CD14-positive monocyte (primary cell): Measurements from ENCODE around the gene DUSP3. TPM values are rescaled to one million over a fixed set of nuclear protein-coding genes. Genes with fewer than 3 reads are reported as not detected.

Experiments
- DNase-seq, 3 donors: peaks; one replicate each; pipeline ENCODE4 v3.0.0-alpha.2; 2011 to 2022
- H2AFZ ChIP-seq: 2 replicates; pipeline ENCODE4 v1.6.0; 2012; ENCODE audit warnings: mild to moderate bottlenecking, low read depth, low read length, inconsistent platforms; ENCODE audit not compliant: insufficient read depth, poor library complexity, severe bottlenecking
- H3K27ac ChIP-seq, 2 donors: 1 replicate in 1 of 2; 2 replicates in 1 of 2; pipeline ENCODE4 v1.5.1; 2012 to 2013; ENCODE audit warnings: low read length in 2 of 2, control low read depth in 1 of 2, inconsistent platforms in 1 of 2, low read depth in 1 of 2, mild to moderate bottlenecking in 1 of 2
- H3K27me3 ChIP-seq, 2 donors: one replicate each; pipeline versions ENCODE4 v1.6.0 to v1.6.1; 2011 to 2013; ENCODE audit warnings: low read length in 2 of 2; ENCODE audit not compliant: control insufficient read depth in 2 of 2, insufficient read depth in 2 of 2
- H3K36me3 ChIP-seq, 2 donors: replicated peaks in 1 of 2; 1 replicate in 1 of 2; 2 replicates in 1 of 2; pipeline versions ENCODE4 v1.5.1 to v1.6.1; 2012 to 2013; ENCODE audit warnings: low read length in 2 of 2, control low read depth in 1 of 2, inconsistent platforms in 1 of 2, mild to moderate bottlenecking in 1 of 2; ENCODE audit not compliant: insufficient read depth in 2 of 2, control insufficient read depth in 1 of 2
- H3K4me1 ChIP-seq, 2 donors: 1 replicate in 1 of 2; 2 replicates in 1 of 2; pipeline versions ENCODE4 v1.5.1 to v1.6.1; 2012 to 2013; ENCODE audit warnings: low read length in 2 of 2, control low read depth in 1 of 2, inconsistent platforms in 1 of 2, mild to moderate bottlenecking in 1 of 2, moderate library complexity in 1 of 2; ENCODE audit not compliant: insufficient read depth in 2 of 2, control insufficient read depth in 1 of 2
- H3K4me2 ChIP-seq: replicated peaks from 2 replicates; pipeline ENCODE3; 2012; ENCODE audit warnings: low read length, moderate library complexity, mild to moderate bottlenecking; ENCODE audit not compliant: poor library complexity, severe bottlenecking; ENCODE audit errors: extremely low read depth
- H3K4me3 ChIP-seq, 3 experiments: fragments of 200-600 bp in 1 of 3; sonication (generic) in 1 of 3; replicated peaks in 1 of 3; 1 replicate in 2 of 3; 2 replicates in 1 of 3; pipeline ENCODE4 v1.5.1; 2011 to 2013; ENCODE audit warnings: low read length in 3 of 3, mild to moderate bottlenecking in 3 of 3, control low read depth in 2 of 3, low read depth in 2 of 3, inconsistent platforms in 1 of 3, moderate library complexity in 1 of 3
- H3K79me2 ChIP-seq: 2 replicates; pipeline ENCODE4 v1.6.0; 2012; ENCODE audit warnings: mild to moderate bottlenecking, control low read depth, inconsistent platforms, low read length, moderate library complexity; ENCODE audit not compliant: insufficient read depth
- H3K9ac ChIP-seq: 2 replicates; pipeline ENCODE4 v1.6.0; 2017; ENCODE audit warnings: low read length, mild to moderate bottlenecking; ENCODE audit not compliant: insufficient read depth, poor library complexity, severe bottlenecking
- H3K9me3 ChIP-seq, 2 donors: replicated peaks in 1 of 2; 1 replicate in 1 of 2; 2 replicates in 1 of 2; pipeline versions ENCODE4 v1.5.1 to v1.6.1; 2012 to 2013; ENCODE audit warnings: low read length in 2 of 2, control low read depth in 1 of 2; ENCODE audit not compliant: control insufficient read depth in 1 of 2, insufficient read depth in 1 of 2
- H4K20me1 ChIP-seq: 2 replicates; pipeline ENCODE4 v1.6.0; 2012; ENCODE audit warnings: mild to moderate bottlenecking, low read length, control low read depth, moderate library complexity; ENCODE audit not compliant: insufficient read depth
- H3K27ac Mint-ChIP-seq, 7 donors: one replicate each; pipeline ENCODE4 v1.8.0; 2020; ENCODE audit warnings: mild to moderate bottlenecking in 7 of 7, mixed read lengths in 7 of 7, moderate library complexity in 6 of 7, inconsistent platforms in 2 of 7
- H3K27me3 Mint-ChIP-seq, 3 donors: one replicate each; pipeline ENCODE4 v1.8.0; 2021 to 2022; ENCODE audit warnings: low read depth in 3 of 3, mild to moderate bottlenecking in 3 of 3, mixed read lengths in 3 of 3, moderate library complexity in 3 of 3, inconsistent platforms in 1 of 3
- H3K36me3 Mint-ChIP-seq, 2 donors: one replicate each; pipeline ENCODE4 v1.8.0; 2020; ENCODE audit warnings: mixed read lengths in 2 of 2, inconsistent platforms in 1 of 2, mild to moderate bottlenecking in 1 of 2
- H3K4me1 Mint-ChIP-seq: one replicate; pipeline ENCODE4 v1.8.0; 2020; ENCODE audit warnings: mild to moderate bottlenecking, mixed read lengths
- H3K4me3 Mint-ChIP-seq, 2 donors: one replicate each; pipeline ENCODE4 v1.8.0; 2020; ENCODE audit warnings: mild to moderate bottlenecking in 2 of 2, mixed read lengths in 2 of 2, moderate library complexity in 1 of 2
- H3K9me3 Mint-ChIP-seq, 7 donors: one replicate each; pipeline ENCODE4 v1.8.0; 2020 to 2022; ENCODE audit warnings: mixed read lengths in 7 of 7, mild to moderate bottlenecking in 6 of 7, moderate library complexity in 6 of 7, inconsistent platforms in 2 of 7
- WGBS: methylation state at CpG from one replicate; pipeline ENCODE4 v1.1.5; 2013; ENCODE audit warnings: missing lambda C conversion rate; ENCODE audit not compliant: insufficient coverage; 5-methylcytosine and 5-hydroxymethylcytosine counted together
- intact Hi-C, 2 donors: fragments of 100-400 bp; cut with micrococcal nuclease; formaldehyde crosslinking; loops; one replicate each; pipeline versions ENCODE4 v1.15.0 to v1.15.1; 2023
- polyA plus RNA-seq, 3 donors: library from polyadenylated mRNA; depleted of rRNA in 1 of 3; unstranded in 2 of 3; stranded (reverse) in 1 of 3; fragments of 300-500 nt in 2 of 3; fragments of >200 nt in 1 of 3; fragmentation: Illumina TruSeq in 2 of 3; gene quantifications; 1 replicate in 2 of 3; 2 replicates in 1 of 3; pipeline ENCODE4 v1.2.3, GENCODE V29; 2012 to 2021
- TF ChIP-seq, protein P1 (sequence below): fragments of 200-600 bp; IDR thresholded peaks from one replicate; pipeline ENCODE4 v1.8.0; 2022; ENCODE audit warnings: antibody characterized with exemption, mild to moderate bottlenecking

DUSP3 gene
- polyA plus RNA-seq, 3 donors = 36.7 to 78.5 (median 58.9) TPM

DNA sequence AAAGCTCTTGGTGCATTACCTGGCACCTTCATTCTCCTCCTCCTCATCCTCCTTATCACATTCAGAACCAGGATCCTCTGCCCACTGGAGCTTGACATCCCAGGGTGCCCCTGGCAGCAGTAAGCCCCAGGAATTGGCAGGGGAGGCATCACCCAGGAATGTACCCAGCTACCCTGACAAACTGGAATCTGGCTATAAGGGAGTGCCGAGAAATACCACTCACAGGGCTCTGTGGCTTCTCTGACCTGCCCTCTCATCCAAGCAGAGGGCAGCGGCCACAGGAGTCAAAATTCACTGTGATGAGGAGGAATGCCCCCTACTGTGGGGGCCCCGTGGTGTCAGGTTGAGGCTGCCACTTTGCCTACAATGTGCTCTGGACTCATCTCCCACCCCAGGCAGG lies 34.6 kb upstream of the DUSP3 start:
- Mint-ChIP-seq H3K27ac (no peak overlapping the region), H3K4me1 (peaks cover 14% of the 10 kb centered on the region), H3K27me3 (peaks cover 0 to 3% (median 2%) of the 10 kb centered on the region in 3 donors), H3K9me3 (peaks cover 0 to 2% (median 0%) of the 10 kb centered on the region in 7 donors), H3K36me3 (peaks cover 0 to 3% of the 10 kb centered on the region in 2 donors), H3K4me3 (no peak overlapping the region)
- H3K9ac ChIP-seq = no peak overlapping the region
- H3K4me2 ChIP-seq = no peak overlapping the region
- H4K20me1 ChIP-seq = no peaks in the 10 kb centered on the region
- no peak overlapping the region for H2AFZ ChIP-seq
- TF ChIP-seq, protein P1, sequence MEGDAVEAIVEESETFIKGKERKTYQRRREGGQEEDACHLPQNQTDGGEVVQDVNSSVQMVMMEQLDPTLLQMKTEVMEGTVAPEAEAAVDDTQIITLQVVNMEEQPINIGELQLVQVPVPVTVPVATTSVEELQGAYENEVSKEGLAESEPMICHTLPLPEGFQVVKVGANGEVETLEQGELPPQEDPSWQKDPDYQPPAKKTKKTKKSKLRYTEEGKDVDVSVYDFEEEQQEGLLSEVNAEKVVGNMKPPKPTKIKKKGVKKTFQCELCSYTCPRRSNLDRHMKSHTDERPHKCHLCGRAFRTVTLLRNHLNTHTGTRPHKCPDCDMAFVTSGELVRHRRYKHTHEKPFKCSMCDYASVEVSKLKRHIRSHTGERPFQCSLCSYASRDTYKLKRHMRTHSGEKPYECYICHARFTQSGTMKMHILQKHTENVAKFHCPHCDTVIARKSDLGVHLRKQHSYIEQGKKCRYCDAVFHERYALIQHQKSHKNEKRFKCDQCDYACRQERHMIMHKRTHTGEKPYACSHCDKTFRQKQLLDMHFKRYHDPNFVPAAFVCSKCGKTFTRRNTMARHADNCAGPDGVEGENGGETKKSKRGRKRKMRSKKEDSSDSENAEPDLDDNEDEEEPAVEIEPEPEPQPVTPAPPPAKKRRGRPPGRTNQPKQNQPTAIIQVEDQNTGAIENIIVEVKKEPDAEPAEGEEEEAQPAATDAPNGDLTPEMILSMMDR = no peak
- H3K27ac ChIP-seq = no peak overlapping the region
- intact Hi-C loops = no loop called here
- H3K79me2 ChIP-seq = no peaks in the 10 kb centered on the region
- no peaks in the 10 kb centered on the region for H3K9me3 ChIP-seq
- H3K27me3 ChIP-seq = no peaks in the 10 kb centered on the region
- DNase-seq = no peak
- WGBS = 83% methylated on average over 1 of the region's 3 CpGs
- H3K4me1 ChIP-seq = peaks cover 11 to 15% of the 10 kb centered on the region in 2 donors
- no peak overlapping the region for H3K4me3 ChIP-seq
- H3K36me3 ChIP-seq = no peaks in the 10 kb centered on the region

DNA sequence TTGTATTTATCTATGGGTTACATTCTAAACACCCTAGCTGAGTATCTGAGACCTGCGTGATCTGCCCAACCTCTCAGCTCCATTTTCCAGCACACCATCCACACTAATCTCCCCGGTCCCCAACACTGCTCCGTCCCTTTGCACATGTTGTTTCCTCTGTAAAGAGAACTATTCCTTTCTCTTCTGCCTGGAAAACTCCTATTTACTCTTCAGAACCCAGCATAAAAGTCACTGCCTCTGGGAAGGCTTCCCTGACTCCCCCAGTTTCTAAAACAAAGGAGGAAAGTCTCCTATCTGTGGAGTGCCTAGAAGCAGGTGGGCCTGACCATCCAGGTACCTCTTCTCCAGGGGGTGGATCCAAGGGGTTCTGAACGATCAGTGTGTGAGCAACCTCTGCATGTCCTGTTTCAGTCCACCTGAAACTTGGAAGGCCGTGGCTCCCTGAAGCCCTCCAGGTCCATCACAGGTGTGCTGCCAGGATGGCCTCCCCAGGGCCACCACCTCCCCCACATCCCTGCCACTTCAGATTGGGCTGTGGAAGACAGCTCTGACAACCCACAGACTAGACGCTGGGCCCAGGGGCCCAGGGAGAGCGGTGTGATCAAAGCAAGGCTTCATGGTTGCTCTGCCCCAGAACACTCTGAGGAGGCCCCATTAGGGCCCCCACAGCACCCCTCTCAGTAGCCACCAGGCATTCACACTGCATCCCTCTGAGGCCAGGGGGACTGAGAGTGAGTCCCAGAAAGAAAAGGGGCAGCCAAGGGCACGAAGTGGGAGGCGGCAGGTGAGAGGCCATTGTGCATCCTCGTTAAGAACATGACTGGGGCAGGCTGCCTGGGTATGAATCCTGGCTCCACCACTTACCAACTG lies 33.9 kb upstream of the DUSP3 start:
- peaks cover 11 to 15% of the 10 kb centered on the region in 2 donors for H3K4me1 ChIP-seq
- no peaks in the 10 kb centered on the region for H3K36me3 ChIP-seq
- Mint-ChIP-seq H3K27me3 (peaks cover 0 to 3% (median 2%) of the 10 kb centered on the region in 3 donors), H3K36me3 (peaks cover 0 to 3% of the 10 kb centered on the region in 2 donors), H3K9me3 (peaks cover 0 to 2% (median 0%) of the 10 kb centered on the region in 7 donors), H3K4me1 (peaks cover 18% of the 10 kb centered on the region), H3K4me3 (no peak overlapping the region), H3K27ac (no peak overlapping the region)
- no peaks in the 10 kb centered on the region for H3K9me3 ChIP-seq
- DNase-seq = no peak
- WGBS = 100% methylated on average over 7 of the region's 10 CpGs
- no peak overlapping the region for H2AFZ ChIP-seq
- no peak overlapping the region for H3K27ac ChIP-seq
- H3K27me3 ChIP-seq = no peaks in the 10 kb centered on the region
- no peaks in the 10 kb centered on the region for H3K79me2 ChIP-seq
- TF ChIP-seq, protein P1 = no peak
- H3K4me2 ChIP-seq = no peak overlapping the region
- intact Hi-C loops = no loop called here
- H3K4me3 ChIP-seq = no peak overlapping the region
- H3K9ac ChIP-seq = no peak overlapping the region
- no peaks in the 10 kb centered on the region for H4K20me1 ChIP-seq
